Measurements from ENCODE around the gene ARFGAP3.
A peak's percentile ranks its signal among the peaks of the same experiment; 100 is the strongest.

Gene ARFGAP3

GRCh38 chr22:42856865-42857704 is at the start of gene ARFGAP3:
Gene ARFGAP3, minus strand, starts transcription at chr22:42857273. Its CDS starts 91 bp downstream, at chr22:42857182.
- DNase-seq = peak; percentile 47

DNA sequence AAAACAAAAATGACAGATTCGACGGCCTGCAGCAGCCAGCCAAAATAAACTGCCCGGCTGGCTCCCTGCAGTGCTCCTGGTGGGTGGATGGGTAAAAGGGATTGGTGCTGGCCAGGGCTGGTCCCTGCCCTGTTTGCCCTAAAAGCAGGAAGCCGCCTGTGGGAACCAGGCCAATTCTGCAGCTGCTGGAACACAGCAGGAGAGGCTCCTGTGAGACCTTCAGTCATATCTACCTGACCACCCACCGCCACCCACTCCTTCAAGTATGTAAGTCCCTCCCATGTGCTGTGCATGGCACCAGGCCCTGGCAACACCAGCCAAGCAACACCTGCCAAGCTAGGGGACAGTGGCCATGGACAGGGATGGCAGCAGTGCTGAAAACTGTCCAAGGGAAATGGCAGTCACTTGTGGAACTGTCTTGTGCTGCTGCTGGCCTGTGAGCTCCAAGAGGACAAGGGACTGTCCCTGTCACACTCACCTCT is 48.7 kb upstream of the ARFGAP3 start:
- DNase-seq = peak; percentile 74

DNA sequence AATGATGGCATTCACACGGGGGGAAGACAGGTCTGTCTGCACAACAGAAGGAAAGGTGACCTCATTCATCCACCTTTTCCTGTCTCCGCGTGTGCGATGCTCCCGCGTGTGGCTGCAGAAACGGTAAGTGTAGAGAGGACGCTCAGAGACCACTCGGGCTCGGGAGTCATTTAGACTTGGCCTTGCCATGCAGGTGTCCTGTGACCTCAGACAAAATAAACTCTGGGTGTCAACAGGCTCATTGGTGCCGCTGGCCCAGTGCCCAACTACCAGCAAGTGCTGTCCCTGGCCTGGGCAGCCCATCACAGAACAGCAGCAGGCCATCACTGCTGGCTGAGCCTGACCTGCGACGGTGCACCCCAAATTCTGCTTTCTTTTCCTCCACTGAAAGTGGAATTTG is 48.1 kb upstream of the ARFGAP3 start:
- DNase-seq = no peak

DNA sequence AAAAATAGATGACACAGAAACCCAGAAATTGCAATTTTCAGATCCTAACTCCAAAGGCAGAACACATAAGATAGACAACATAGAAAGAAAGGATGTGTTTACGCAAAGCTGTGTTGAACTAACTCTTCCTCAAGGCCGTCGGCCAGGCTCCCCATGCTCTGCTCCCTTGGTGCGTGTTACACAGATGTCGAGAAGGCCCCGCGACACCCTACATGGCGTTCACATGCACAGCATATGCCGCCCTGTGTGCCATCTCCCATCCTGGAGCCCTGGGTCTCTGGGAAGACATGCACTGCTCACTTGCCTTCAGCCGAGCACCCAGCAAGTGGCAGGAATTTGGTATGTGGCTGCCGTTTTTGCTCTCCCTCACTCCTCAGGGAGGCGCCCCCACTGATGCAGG is 47.0 kb upstream of the ARFGAP3 start:
- DNase-seq = no peak

DNA sequence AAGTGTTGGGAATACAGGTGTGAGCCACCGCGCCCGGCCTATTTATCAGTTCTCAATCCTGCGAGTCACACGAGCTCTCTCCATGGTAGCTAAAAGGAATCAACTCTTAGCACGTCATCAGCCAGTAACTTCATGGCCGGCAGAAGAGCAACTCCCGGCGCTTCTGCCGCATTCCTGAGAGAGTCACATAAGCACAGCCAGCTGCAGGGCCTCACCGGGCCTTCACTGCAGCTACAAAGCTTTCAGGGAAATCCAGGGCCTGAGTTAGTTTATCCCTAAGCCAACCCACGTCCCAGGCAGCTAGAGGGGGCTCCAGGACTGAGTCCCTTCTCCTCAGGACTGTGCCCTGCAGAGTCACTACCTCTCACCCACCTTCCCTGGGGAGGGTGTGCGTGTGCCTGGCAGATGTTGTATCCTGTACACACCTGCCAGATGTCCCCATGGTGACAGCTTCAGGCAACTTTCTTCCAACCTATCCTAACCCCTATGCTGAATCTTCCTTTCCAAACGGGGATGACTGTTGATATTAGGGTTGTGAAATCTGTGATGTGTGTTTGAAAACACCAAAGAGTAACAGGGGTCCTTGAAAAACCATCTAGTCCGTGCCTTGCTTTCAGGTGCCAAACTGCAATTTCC is 45.9 kb upstream of the ARFGAP3 start:
- DNase-seq = no peak

- DNase-seq = no peak
These were observed 44.9 kb upstream of the ARFGAP3 start for GRCh38 chr22:42901790-42902508.

GRCh38 chr22:42897960-42898359 is 40.9 kb upstream of the ARFGAP3 start:
- DNase-seq = no peak

- no peak for DNase-seq
These were observed 38.5 kb upstream of the ARFGAP3 start for GRCh38 chr22:42895541-42895981.

DNA sequence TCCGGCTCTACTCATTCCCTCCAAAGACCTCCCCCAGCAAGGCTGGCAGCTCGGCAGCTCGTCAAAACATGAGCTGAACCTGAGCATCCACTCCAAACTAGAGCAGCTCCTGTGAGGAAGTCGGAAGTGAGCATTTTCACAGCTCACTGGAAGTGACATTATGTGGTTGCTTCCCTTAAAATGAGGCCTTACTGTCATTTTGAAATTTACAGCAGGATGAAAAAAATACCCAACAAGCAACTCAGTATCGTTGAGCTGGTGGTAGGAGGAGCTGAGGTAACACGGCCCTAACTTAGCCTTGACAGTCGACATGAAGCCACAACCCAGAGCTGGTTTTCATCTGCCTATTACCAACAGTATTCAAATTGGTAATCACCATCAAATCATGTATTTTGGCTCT is 38.0 kb upstream of the ARFGAP3 start:
- DNase-seq = no peak

GRCh38 chr22:42893371-42894150 is 36.5 kb upstream of the ARFGAP3 start:
- no peak for DNase-seq

DNA sequence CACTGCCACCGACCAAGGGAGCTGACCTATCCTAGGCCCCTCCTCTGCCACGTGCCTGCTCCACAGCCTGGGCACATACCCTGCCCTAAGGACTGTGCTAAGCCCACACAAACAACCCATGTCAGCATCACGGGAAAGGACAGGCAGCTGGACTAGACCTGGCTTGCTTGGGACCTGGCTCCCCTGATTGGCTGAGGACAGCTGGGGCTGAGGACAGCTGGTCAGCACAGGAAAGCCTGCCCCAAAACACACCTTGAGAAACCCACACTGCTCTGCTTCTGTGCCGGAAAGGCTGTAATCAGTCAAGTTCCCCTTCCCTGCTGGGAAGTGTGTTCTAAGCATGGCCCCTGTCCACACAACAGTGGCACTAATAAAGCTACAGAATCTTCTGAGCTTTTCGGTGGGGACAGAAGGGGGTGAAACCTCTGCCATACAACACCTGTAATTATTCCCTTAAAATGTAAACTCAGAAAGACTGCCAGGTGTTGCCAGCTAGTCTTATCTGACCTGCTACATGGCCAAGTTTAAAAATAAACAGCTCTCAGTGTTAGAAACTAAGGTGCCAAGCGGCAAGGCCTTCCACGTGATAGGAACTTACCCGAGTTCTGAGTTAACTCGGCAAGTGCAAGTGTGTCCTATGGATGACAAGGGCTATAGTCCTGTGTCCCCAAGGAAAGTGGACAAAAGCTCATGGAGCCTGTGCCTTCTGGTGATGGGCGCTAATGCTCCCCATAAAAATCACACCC is 35.7 kb upstream of the ARFGAP3 start:
- DNase-seq = no peak

GRCh38 chr22:42892156-42892555 is 35.1 kb upstream of the ARFGAP3 start:
- DNase-seq = no peak

DNA sequence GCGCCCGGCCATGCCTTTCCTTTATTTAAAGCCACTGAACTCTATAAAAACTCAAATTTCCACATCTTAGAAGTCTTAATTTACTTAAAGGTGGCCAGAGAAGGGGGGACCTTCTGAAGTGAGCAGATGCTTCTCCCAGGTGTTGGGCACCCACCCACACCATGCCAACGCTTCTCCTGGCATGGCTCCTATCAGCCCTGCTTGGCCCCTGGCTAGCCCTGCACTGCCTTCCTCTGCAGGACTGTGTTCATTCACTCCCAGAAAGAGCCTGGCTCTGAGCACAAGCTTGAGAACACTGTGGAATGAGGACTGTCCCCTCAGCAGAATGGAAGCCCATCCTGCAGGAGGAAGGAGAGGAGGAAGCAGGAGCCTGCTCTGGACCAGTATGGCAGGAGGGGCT is 34.6 kb upstream of the ARFGAP3 start:
- DNase-seq = no peak

DNA sequence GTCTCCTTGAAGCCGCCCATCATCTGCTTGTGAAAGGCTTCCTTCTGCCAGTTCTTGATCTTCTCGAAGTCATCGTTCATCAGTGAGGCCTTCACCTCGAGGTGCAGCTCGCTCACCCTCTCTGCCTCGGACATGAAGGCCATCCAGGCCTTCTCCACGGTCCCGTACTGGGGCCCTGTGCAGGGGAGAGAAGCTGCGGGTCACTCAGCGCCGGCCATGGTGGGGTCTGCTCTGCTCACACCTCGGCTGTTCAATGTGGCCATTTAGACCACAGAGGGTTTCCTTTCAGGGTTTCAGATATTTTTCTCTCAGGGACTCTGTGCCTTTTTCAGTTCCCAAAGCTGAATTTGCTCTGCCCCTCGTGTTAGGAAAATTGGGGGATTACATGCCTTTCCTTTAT is 33.9 kb upstream of the ARFGAP3 start:
- no peak for DNase-seq

- no peak for DNase-seq
These were observed 32.2 kb upstream of the ARFGAP3 start for GRCh38 chr22:42889304-42889703.

DNA sequence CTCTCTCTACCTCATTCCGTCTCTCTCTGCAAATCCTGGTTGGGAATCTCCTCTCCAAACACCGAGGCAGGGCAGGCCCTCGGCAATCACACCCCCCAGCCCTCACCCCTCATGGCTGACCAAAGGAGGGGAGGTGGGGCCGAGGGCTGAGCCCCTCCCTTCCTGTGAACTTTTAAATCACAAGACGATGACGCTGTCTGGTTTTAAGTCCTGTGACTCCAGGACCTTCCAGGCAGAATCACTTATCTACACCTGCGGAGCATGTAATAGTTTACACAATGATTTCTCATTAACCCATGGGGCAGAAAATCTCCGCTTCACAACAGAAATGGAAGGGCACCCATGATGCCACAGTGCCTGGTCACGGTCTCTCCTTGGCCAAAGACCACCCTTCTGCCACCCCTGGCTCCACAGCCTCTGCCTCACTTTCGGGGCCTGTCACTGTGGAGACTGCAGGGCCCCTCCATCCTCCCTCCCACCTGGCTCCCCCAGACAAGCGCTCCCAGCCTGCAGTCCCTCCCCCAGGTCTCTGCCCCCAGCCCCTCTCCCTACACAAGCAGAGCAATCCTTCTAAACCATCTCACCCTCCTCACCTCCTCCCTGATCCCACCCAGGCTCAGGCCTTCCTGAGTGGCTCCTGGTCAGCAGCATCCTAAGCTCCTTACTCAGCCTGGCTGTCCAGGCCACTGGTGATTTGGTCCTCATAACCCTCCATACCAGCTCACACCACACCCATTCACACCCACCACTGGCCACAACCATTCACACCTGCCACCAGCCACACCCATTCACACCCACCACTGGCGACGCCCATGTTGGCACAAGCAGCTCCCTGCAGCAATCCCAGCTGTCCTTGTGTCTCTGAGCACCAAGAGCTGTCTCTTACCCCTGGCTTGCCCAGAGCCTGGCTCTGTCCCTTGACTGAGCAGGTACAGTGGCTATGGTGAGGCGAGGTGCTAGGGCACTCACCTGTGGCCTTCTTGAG is 30.7 kb upstream of the ARFGAP3 start:
- DNase-seq = no peak

GRCh38 chr22:42887120-42887519 is 30.0 kb upstream of the ARFGAP3 start:
- DNase-seq = no peak

- no peak for DNase-seq
These were observed 28.4 kb upstream of the ARFGAP3 start for GRCh38 chr22:42885446-42885845.

DNA sequence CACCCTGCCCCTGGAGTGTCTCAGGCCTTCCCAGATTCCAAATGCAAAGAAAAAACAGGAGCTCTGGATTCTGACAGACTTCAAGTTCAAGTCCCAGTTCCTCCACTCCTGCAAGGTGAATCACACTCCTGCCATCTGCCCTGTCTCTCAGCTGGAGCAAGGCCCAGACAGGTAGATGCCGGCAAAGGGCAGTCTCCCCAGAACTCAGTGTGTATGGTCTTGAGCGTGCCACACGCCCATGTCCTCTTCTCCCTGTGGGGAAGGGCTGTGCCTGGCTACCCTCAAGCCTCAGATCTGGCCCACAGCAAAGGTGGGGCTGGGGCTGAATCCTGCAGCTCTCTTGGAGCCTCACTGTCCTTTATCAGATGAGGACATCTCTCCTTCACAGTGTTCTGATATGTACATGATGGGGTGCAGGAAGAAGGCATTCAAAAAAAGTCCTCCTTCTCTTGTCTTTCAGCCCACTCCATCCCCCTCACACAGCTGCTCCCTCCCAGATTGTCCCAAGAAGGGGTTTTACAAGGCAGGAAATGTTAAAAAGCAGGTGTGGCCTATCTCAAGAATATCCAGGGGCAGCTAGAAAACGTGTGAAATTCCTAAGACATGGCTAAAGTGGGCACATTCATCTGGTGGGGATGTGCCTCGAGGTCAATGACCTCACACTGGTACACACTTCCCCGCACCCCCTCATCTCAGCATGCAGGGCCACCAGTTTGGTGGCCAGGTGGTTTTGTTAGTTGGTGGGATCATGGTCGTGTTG is 27.7 kb upstream of the ARFGAP3 start:
- no peak for DNase-seq

GRCh38 chr22:42883970-42884369 is 26.9 kb upstream of the ARFGAP3 start:
- DNase-seq = no peak
